HG02885 (cell line): Measurements from ENCODE around the gene HAO2.
"Not testable (repeated sequence)": the region's sequence is repeated elsewhere in the genome, so short reads cannot be mapped to it uniquely, and the experiment has no call there.

ENCODE experiments used
- ATAC-seq: cut with Tn5 transposase; IDR thresholded peaks from one replicate; pipeline ENCODE4 v1.9.1; 2021; ENCODE audit warnings: mild to moderate bottlenecking; ENCODE audit not compliant: unreplicated experiment, poor library complexity

Gene HAO2

GRCh38 chr1:119368554-119368953 is at the start of gene HAO2:
Gene HAO2, plus strand, starts transcription at chr1:119368785. Its CDS starts 12,301 bp downstream, at chr1:119381086.
- no peak for ATAC-seq

DNA sequence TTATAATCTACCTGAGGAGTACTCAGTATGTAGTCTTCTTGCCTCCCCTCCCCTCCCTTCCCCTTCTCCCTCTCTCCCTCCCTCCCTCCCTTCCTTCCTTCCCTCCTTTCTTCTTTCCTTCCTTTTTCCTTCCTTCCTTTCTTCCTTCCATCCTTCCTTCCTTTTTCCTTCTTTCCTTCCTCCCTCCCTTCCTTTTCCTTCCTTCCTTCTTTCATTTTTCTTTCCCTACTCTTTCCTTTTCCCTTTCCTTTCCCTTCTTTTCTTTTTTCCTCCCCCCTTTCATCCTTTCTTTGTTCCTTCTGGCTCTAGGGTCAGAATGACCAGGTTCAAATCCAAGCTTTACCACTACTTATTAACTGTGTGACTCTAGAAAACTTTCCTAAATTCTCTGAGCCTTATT is 48.5 kb upstream of the HAO2 start:
- no peak for ATAC-seq

DNA sequence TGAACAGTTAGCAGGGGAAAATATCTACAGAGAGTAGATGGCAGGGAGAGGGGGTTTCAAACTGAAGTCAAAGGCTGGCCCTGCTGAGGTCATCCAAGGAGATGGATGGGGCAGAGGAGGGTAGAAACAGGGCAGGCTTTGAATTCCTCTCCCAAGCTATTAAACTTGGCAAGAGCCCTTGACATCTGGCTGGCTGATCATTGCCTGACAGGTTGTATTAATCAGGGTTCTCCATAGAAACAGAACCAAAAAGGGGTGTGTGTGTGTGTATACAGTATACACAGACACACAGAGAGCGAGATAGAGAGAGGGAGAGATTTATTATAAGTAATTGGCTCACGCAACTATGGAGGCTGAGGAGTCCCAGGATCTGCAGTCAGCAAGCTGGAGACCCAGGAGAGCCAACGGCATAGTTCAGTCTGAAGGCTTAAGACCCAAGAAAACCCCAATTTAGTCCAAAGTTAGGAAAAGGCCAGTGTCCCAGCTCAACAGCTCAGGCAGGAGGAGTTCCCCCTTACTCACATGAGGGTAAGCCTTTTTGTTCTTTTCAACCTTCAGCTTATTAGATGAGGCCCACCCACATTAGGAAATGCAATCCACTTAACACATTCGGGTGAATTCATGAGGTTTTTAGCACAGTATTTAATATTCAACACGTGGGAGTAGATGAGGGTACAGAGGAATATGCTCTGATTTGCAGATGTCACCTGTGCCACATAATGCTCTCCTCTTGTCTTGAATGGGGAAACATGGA is 46.7 kb upstream of the HAO2 start:
- ATAC-seq = no peak

DNA sequence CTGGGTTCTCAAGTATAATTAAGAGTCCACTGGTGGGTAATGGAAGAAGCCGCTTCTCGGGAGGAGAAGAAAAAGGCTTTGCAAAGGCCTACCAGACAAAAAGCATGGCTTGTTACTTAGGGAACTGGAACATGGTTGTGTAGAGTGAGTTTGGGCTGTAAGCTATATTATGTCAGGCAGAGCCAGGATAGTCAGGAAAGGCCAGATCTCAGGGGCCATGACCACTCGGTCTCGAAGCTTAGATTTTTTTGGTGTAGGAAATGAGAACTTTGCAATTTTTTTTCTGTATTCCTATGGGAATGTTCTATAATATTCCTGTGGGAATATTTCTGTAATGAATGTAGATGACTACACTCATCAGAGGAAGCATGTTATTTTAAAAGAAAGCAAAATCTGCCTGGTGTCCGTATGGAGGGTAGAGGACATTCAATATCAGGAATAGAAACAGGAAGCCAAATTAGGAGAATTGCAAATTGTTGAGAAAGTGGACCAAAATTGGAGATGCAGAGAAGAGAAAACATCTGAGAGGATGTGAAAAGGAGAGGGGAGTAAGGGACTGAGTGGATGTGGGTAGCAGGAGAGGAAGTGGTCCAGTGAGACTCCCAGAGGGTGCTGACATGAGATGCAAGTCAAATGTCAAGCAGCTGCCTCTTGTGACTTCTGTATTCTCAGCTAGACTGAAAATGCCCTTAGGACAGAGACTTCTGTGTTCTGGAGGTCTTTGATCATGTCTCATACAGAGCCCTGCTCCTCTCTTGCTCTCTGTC is 45.2 kb upstream of the HAO2 start:
- peak; percentile 90 for ATAC-seq

DNA sequence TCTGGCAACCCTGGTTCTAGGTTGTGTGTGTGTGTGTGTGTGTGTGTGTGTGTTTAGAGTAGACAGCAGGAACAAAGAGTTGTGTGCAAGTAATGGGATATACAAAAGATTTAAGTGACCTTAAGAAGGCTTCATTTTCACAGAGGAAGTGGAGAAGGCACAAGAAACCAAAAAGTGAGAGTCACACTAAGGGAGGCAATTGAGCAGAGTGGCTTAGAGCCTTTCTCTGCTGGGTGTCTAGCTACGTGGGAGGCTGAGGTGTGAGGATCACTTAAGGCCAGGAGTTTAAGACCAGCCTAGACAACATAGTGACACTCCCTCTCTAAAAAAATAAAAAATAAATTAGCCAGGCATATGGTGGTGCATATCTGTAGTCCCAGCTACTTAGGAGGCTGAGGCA is 44.4 kb upstream of the HAO2 start:
- peak; percentile 37 for ATAC-seq

GRCh38 chr1:119326251-119326650 is 42.3 kb upstream of the HAO2 start:
- no peak for ATAC-seq

GRCh38 chr1:119327094-119327449 is 41.5 kb upstream of the HAO2 start:
- no peak for ATAC-seq

DNA sequence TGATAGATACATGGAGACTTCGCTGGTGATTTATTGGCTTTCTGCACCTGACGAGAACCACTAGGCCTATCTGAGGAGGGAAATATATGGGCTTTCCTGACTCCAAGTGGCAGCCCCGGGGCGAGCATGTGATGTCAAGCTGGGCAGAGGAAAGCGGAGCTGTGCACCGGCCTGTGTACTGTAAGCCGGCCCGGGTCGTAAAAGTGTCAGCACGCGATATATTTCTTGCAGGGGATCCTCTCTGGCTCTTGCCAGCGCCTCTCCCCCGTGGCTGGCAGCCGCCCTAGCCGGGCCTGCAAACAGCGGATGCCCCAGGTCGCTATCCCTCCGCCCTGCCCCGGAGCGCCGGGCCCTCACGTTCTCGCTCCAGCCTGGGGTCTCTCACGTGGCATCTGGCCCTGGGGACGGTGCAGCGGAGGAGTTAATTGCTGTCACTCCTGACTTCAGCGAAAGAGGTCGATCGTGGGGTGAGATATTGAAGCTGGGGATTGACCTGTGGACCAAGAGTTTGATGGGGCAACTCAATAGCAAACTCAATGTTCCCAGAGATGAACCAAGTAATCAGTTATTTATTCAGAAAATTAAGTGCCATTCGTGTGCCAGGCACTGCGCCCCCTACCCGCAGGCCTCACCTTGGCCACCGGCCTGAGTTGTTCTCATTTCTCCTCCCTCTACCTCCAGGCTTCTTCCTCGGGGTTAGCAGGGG is 41.0 kb upstream of the HAO2 start:
- ATAC-seq = peak; percentile 30

DNA sequence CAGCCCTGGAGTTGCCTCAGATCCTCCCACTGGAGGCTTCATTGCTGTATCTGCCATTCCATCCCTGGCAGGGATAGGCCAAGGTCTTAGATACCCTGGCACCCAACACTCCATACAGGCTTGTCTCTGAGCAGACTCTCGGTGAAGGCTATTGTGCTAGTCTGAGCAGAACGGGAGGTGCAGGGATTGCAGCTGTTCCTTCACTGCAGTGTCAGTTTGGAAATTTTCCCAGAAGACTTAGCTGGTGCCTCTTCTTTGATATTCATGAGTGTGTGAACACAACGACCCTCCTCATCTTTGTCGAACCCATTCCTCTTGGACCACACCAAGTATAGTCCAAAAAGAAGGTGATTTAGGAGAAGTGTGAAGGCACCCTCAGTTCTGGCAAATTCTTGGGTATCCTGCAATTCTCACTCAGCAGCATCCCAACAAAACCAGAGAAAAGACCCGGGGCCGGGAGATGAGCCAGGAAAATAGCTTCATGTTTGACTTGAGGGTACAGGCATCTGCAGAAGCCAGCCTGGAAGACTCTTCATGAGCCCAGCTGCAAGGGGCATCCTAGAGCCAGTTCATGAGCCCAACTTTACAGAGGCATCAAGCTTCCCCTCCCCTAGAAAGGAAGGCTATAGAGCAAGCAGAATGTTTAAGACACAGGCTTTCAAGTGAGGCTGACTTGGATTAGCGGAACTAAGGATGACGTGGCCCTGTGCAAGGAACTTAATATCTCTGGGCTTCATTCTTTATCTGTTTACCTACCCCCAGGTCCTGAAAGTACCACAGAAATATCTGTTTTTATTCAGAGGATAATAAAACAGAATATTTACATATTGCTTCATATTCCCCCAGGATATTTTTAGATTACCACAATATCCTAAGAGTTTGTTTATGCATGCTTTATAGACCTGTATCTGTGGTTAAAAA is 38.8 kb upstream of the HAO2 start:
- ATAC-seq = no peak

DNA sequence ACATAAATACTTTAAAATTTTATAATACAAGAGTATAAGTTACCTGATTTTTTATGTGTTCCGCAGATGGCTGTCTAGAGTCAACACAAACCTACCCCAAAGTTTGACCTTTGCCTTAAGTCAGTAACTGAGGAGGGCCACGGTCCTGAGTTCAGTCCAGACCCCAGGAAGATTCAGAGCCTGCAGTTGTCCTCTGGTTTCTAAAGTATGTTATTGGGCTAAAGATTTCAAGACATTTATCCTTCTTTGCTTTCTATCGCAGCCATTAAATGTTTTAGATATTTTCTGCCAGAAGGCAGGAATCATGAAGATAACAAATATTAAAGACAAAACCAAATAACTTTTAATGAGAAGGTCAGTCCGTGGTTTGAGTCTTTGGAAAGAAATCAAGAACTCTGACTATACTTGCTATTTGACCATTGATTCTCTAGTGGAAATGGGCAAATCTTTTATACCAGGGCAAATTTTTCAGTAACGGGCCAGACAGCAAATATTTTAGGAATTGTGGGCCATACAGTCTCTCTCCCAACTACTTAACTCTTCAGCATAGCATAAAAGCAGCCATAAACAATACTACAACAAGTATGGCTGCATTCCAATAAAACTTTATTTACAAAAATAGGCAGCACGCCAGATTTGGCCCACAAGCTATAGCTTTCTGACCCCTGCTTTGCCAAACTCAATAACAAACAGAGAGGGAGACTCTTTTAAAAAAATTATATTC is 38.0 kb upstream of the HAO2 start:
- no peak for ATAC-seq

- no peak for ATAC-seq
Measured at GRCh38 chr1:119331190-119331515, 37.4 kb upstream of the HAO2 start.

GRCh38 chr1:119331915-119332314 is 36.7 kb upstream of the HAO2 start:
- ATAC-seq = no peak

GRCh38 chr1:119332622-119333021 is 36.0 kb upstream of the HAO2 start:
- no peak for ATAC-seq

DNA sequence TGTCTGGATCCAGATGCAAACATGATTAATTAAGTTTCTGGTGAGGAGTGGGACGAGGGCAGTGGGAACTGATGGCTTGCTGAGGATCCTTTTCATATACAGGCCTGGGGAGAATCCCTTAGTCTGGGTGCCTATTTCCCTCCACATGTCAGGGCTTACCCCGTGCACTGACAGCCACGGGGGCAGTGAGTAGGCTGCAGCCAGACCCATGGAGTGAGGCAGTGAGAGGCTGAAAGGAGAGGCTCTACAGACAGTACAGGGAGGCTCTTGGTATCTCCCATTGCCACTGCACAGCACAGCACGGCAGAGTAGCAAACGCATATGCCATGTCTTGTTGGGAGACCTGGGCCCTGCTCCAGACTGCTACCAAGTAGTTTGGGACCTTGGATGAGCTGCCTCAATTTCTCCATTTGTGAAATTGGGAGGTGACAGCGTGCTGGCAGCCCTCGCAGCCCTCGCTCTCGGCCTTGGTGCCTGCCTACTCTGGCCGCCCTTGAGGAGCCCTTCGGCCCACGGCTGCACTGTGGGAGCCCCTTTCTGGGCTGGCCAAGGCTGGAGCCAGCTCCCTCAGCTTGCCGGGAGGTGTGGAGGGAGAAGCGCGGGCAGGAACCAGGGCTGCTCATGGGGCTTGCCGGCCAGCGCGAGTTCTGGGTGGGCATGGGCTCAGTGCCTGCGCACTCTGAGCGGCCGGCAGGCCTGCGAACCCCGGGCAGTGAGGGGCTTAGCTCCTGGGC is 35.3 kb upstream of the HAO2 start:
- no peak for ATAC-seq

DNA sequence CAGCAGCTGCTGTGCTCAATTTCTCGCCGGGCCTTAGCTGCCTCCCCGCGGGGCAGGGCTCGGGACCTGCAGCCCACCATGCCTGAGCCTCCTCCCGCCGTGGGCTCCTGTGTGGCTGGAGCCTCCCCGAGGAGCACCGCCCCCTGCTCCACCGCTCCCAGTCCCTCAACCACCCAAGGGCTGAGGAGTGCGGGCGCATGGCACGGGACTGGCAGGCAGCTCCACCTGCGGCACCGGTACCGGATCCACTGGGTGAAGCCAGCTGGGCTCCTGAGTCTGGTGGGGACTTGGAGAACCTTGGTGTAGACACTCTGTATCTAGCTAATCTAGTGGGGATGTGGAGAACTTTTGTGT is 34.7 kb upstream of the HAO2 start:
- ATAC-seq = not testable (repeated sequence)

DNA sequence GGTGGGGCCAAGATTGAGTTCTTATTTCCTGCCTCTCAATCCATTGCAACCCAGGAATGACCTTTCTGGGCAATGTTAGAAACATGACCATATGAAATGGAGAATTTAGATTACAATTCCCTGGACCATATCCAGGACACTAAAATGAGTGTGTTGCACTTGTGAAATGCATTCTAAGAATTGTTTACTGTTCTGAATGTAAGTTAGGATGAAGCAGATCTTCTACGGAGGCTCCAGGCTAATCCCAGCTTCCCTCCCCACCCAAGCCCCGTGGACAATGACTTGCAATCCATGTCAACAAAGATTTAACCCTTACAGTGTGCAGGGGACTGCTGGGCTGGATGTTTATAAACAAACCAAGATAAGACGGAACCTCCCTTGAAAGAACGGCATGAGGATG is 31.7 kb upstream of the HAO2 start:
- ATAC-seq = no peak

GRCh38 chr1:119338004-119338403 is 30.6 kb upstream of the HAO2 start:
- ATAC-seq = no peak

- no peak for ATAC-seq
Measured at GRCh38 chr1:119338757-119339156, 29.8 kb upstream of the HAO2 start.

DNA sequence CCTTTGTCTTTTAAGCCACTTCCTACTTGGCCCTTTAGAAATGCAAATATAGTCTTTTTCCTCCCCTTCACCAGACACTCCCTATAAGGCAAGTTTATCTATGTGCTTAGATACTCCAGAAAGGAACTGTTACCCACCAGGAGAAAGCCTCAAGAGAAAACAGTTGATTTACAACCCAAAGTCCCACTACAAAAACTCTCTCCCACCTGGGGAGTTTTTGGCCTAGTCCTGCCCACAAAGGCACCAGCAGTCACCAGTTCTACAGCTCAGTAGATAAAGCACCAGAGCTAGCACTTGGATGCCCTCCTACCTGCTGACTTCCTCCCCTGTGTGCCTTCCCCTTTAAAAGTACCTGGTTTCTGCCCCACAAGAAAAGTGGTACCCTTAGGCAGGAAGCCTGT is 27.7 kb upstream of the HAO2 start:
- ATAC-seq = no peak
